Activated CD8-positive, alpha-beta T cell treated with anti-CD3 and anti-CD28 coated beads for 36 hours (primary cell): ENCODE data around the gene DPPA2. TPM values are rescaled to one million over a fixed set of nuclear protein-coding genes. Genes with fewer than 3 reads are reported as not detected.

Source experiments
- ATAC-seq: fragments of 200-7000 bp; cut with Tn5 transposase; one replicate; pipeline ENCODE4 v1.10.0; 2021; ENCODE audit warnings: mild to moderate bottlenecking, moderate library complexity
- CTCF ChIA-PET: fragments of 350-600 bp; sonication (Branson Sonifier 250); formaldehyde crosslinking; loops from one replicate; lab custom pipeline; 2021; ENCODE audit warnings: antibody characterized with exemption; lab: Charles Lee
- POLR2A ChIA-PET: fragments of 350-600 bp; sonication (Branson Sonifier 250); formaldehyde crosslinking; loops from one replicate; lab custom pipeline; 2021; ENCODE audit warnings: antibody characterized with exemption; lab: Charles Lee
- DNase-seq: peaks from one replicate; pipeline ENCODE4 v3.0.0-alpha.2; 2020
- H3K27ac Mint-ChIP-seq: one replicate; pipeline ENCODE4 v1.8.0; 2021; ENCODE audit warnings: mild to moderate bottlenecking, mixed read lengths
- H3K27me3 Mint-ChIP-seq: one replicate; pipeline ENCODE4 v1.8.0; 2021; ENCODE audit warnings: mixed read lengths
- H3K36me3 Mint-ChIP-seq: one replicate; pipeline ENCODE4 v1.8.0; 2021; ENCODE audit warnings: low read depth, mixed read lengths
- H3K4me1 Mint-ChIP-seq: one replicate; pipeline ENCODE4 v1.8.0; 2021; ENCODE audit warnings: low read depth, mixed read lengths
- H3K4me3 Mint-ChIP-seq: one replicate; pipeline ENCODE4 v1.8.0; 2021; ENCODE audit warnings: mild to moderate bottlenecking, moderate library complexity, mixed read lengths
- H3K9me3 Mint-ChIP-seq: one replicate; pipeline ENCODE4 v1.8.0; 2021; ENCODE audit warnings: mixed read lengths
- intact Hi-C: fragments of 100-400 bp; cut with micrococcal nuclease; formaldehyde crosslinking; loops from one replicate; pipeline ENCODE4 v1.10.0; 2022
- total RNA-seq, 2 experiments: library from RNA; stranded (reverse); gene quantifications; one replicate each; pipeline ENCODE4 v1.2.3, GENCODE V29; 2021
- TF ChIP-seq, protein P1 (sequence below): fragments of 200-600 bp; IDR thresholded peaks from one replicate; pipeline ENCODE4 v1.8.0; 2022; ENCODE audit warnings: antibody characterized with exemption, mild to moderate bottlenecking

Gene DPPA2
- total RNA-seq, 2 experiments from 2014 or later: not detected

DNA sequence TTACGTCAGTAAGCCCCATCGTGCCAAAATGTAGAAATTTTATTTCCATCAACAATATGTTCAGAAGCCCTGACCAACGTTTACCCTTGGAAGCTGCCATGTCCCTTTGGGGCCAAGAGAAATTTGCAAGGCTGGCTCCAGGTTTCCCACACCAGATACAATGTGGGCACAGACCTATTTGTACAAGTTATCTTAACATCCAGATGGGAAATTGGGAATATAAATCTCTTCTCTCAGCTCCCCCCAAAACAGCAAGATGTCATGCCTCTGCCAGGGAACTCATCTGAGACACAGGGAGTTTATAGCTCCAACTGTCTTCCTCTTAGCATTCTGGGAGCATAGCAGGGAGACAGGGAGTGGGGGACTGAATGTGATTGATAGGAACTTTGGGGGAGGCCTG lies 9.3 kb upstream of the DPPA2 start:
- Mint-ChIP-seq H3K9me3 (no peaks in the 10 kb centered on the region), H3K27ac (no peak overlapping the region)

DNA sequence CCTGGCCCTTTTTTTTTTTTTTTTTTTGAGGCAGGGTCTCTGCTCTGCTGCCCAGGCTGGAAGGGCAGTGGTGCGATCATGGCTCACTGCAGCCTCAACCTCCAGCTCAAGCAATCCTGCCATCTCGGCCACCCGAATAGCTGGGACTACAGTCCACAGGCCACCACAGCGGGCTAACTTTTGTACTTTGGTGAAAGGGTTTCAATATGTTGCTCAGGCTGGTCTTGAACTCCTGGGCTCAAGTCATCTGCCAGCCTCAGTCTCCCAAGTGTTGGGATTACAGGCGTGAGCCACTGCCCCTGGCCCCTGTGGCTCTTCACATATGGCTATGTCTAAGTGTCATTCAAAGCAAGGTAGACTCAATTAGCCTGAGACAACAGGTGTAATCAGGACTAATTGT lies 8.8 kb upstream of the DPPA2 start:
- H3K4me1 Mint-ChIP-seq: no peaks in the 10 kb centered on the region
- no peaks in the 10 kb centered on the region for H3K9me3 Mint-ChIP-seq
- intact Hi-C loops: no loop called here
- H3K4me3 Mint-ChIP-seq: no peak overlapping the region
- no peaks in the 10 kb centered on the region for H3K36me3 Mint-ChIP-seq
- DNase-seq (no peak), ATAC-seq (no peak)
- H3K27me3 Mint-ChIP-seq: no peaks in the 10 kb centered on the region
- no peak overlapping the region for H3K27ac Mint-ChIP-seq
- ChIA-PET POLR2A (no interaction called here), CTCF (no interaction called here)
- TF ChIP-seq, protein P1, sequence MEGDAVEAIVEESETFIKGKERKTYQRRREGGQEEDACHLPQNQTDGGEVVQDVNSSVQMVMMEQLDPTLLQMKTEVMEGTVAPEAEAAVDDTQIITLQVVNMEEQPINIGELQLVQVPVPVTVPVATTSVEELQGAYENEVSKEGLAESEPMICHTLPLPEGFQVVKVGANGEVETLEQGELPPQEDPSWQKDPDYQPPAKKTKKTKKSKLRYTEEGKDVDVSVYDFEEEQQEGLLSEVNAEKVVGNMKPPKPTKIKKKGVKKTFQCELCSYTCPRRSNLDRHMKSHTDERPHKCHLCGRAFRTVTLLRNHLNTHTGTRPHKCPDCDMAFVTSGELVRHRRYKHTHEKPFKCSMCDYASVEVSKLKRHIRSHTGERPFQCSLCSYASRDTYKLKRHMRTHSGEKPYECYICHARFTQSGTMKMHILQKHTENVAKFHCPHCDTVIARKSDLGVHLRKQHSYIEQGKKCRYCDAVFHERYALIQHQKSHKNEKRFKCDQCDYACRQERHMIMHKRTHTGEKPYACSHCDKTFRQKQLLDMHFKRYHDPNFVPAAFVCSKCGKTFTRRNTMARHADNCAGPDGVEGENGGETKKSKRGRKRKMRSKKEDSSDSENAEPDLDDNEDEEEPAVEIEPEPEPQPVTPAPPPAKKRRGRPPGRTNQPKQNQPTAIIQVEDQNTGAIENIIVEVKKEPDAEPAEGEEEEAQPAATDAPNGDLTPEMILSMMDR: no peak

More for the DNA sequence above, 9.3 kb upstream of the DPPA2 start:
- DNase-seq: no peak
- Mint-ChIP-seq H3K4me3 (no peak overlapping the region), H3K27me3 (no peaks in the 10 kb centered on the region), H3K4me1 (no peaks in the 10 kb centered on the region), H3K36me3 (no peaks in the 10 kb centered on the region)
- CTCF ChIA-PET: no interaction called here
- intact Hi-C loops: no loop called here
- TF ChIP-seq, protein P1: no peak
- POLR2A ChIA-PET: no interaction called here
- no peak for ATAC-seq

DNA sequence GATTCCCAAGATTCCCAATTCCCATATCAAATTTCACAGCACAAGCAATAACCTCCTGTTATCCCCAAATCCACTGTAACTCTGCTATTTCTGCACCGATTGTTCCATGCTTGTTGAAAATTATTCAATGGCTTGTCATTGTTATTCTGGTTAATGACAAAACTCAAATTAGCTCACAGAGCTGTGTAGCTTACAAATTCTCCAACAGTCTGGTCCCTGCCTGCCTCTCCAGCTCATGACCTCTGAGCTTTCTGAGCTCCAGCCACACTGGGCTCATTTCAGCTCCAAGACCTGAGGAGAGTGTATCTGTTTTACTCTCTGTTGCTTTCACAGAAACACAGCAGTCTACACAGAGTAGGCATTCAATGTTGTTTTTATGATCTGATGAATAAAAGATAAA lies 3.3 kb downstream of the DPPA2 start:
- ChIA-PET POLR2A (no interaction called here), CTCF (no interaction called here)
- TF ChIP-seq, protein P1: no peak
- no peak overlapping the region for H3K4me3 Mint-ChIP-seq
- H3K36me3 Mint-ChIP-seq: no peaks in the 10 kb centered on the region
- no peaks in the 10 kb centered on the region for H3K4me1 Mint-ChIP-seq
- H3K27me3 Mint-ChIP-seq: no peaks in the 10 kb centered on the region
- no peak overlapping the region for H3K27ac Mint-ChIP-seq
- no peak for DNase-seq
- intact Hi-C loops: no loop called here
- ATAC-seq: no peak
- peaks cover 2% of the 10 kb centered on the region for H3K9me3 Mint-ChIP-seq

DNA sequence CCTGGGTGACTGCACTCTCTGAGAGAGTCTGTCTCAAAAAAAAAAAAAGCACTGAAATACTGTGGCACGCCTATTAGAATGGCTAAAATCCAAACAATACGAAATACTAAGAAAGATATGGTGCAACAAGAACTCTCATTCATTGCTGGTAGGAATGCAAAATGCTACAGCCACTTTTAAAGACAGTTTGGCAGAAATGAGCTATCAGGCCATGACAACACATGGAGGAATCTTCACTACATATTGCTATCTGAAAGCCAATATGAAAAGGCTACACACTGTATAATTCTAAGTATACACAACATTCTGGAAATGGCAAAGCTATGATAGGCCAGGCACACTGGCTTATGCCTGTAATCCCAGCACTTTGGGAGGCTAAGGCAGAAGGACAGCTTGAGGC lies 18.8 kb downstream of the DPPA2 start:
- ATAC-seq (no peak), DNase-seq (no peak)
- POLR2A ChIA-PET: no interaction called here
- intact Hi-C loops: no loop called here
- Mint-ChIP-seq H3K9me3 (no peaks in the 10 kb centered on the region), H3K4me3 (no peak overlapping the region), H3K27ac (no peak overlapping the region), H3K4me1 (no peaks in the 10 kb centered on the region), H3K27me3 (no peaks in the 10 kb centered on the region), H3K36me3 (no peaks in the 10 kb centered on the region)
- TF ChIP-seq, protein P1: no peak
- CTCF ChIA-PET: no interaction called here

DNA sequence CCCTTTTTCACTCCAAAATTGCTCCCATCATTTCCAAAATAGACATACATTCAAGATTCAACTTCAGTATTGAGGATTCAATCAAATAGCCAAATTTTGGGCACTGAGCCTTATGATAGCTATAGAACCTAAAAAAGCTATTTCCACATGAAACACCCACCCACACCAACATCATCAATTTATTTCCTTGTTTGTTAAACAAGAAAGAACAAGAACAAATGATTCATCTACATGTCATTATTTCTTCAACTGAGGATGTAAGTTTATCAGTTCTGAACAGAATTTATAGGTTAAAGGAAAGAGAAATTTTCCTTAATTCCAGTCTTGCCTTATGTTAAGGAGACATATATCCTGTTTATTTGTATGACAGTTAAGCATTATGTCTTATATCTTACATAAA lies 32.2 kb downstream of the DPPA2 start:
- TF ChIP-seq, protein P1: no peak
- CTCF ChIA-PET: interaction anchor here (0.6 to 2.0 kb wide), 2 partner anchors 9 to 54 kb away, joined by 3 to 7 read pairs; no protein-coding TSS in a partner anchor
- ATAC-seq (no peak), DNase-seq (no peak)
- POLR2A ChIA-PET: no interaction called here
- Mint-ChIP-seq H3K4me3 (no peak overlapping the region), H3K27me3 (no peaks in the 10 kb centered on the region), H3K27ac (no peak overlapping the region), H3K4me1 (no peaks in the 10 kb centered on the region), H3K36me3 (no peaks in the 10 kb centered on the region), H3K9me3 (no peaks in the 10 kb centered on the region)
- intact Hi-C loops: no loop called here
